ENCODE measurements around the gene IL1RAPL2. TPM values are rescaled to one million over a fixed set of nuclear protein-coding genes. Genes with fewer than 3 reads are reported as not detected.

The IL1RAPL2 gene
- polyA plus RNA-seq, 2 of the 4 experiments (the other 2 are of a cell fraction), result not detected

DNA sequence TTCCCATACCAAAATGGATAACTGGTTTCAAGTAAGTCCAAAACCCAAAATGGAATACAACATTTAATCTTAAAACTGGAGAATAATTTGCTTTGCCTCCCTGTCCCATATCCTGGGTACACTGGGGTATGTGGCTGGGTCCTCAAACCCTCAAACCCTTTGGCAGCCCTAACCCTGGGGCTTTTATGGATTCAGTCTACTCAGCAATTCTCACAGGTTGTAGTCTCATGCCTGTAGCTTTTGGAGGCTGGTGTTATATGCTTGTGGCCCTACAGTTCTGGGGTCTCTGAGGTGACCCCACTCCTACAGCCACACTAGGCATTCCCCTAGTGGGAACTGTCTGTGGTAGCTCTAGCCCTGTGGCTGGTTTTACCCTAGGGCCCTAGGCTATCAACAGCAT, 1145.8 kb downstream of the IL1RAPL2 start:
- ChIA-PET CTCF (no interaction called here), POLR2A (no interaction called here)
- FAIRE-seq (no peak), ATAC-seq (no peak), DNase-seq (ENCODE audit: low read depth in 1 of 2, low spot score in 1 of 2) (no peak)
- no peaks in the 10 kb centered on the region for H3K4me1 ChIP-seq
- no peaks in the 10 kb centered on the region for H3K9me3 ChIP-seq
- H3K27ac ChIP-seq, result no peak overlapping the region
- no peak overlapping the region for H3K4me2 ChIP-seq
- H3K4me3 ChIP-seq, result no peak overlapping the region
- TF ChIP-seq, protein P1, sequence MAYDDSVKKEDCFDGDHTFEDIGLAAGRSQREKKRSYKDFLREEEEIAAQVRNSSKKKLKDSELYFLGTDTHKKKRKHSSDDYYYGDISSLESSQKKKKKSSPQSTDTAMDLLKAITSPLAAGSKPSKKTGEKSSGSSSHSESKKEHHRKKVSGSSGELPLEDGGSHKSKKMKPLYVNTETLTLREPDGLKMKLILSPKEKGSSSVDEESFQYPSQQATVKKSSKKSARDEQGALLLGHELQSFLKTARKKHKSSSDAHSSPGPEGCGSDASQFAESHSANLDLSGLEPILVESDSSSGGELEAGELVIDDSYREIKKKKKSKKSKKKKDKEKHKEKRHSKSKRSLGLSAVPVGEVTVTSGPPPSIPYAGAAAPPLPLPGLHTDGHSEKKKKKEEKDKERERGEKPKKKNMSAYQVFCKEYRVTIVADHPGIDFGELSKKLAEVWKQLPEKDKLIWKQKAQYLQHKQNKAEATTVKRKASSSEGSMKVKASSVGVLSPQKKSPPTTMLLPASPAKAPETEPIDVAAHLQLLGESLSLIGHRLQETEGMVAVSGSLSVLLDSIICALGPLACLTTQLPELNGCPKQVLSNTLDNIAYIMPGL (CRISPR knock-in tag; IDR thresholded peaks at IDR 0.05; ENCODE audit: borderline replicate concordance), result no peak
- peak; percentile 43 for TF ChIP-seq MAFK (IDR thresholded peaks at IDR 0.05; ENCODE audit: partially characterized antibody)

DNA sequence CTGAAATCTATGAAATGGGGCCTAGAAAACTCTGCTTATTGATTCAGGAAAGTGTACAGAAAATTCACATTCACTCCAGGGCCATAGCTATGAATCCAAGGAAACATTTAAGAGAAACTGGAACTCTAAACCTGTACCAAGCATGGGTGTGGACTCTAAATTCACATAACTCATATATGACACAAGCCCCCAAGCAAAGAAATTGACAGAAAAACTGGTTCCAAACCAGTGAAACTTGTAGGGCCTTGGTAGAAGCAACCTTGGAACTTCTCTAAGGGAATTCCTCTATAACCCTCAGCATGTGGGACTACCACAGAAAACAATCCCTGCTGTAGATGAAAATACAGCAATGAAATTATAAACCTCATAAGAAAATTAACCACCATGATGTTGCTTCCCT, 1149.7 kb downstream of the IL1RAPL2 start:
- H3K27ac ChIP-seq, result no peak overlapping the region
- ChIA-PET POLR2A (no interaction called here), CTCF (no interaction called here)
- H3K4me3 ChIP-seq, result no peak overlapping the region
- FAIRE-seq, result no peak
- no peak for ATAC-seq
- no peak for DNase-seq (ENCODE audit: low read depth in 1 of 2, low spot score in 1 of 2)
- no peaks in the 10 kb centered on the region for H3K4me1 ChIP-seq
- H3K4me2 ChIP-seq, result no peak overlapping the region
- TF ChIP-seq EHMT2 (IDR thresholded peaks at IDR 0.05; ENCODE audit: low read depth) (no peak), NFE2L2 (conservative IDR thresholded peaks at IDR 0.05; ENCODE audit: low read length) (no peak), TP53 (CRISPR knock-in tag; IDR thresholded peaks at IDR 0.05) (no peak), ZFP36 (IDR thresholded peaks at IDR 0.05; ENCODE audit: borderline replicate concordance, partially characterized antibody) (no peak), HOXB5 (CRISPR knock-in tag; IDR thresholded peaks at IDR 0.05) (no peak), HDAC2 (IDR thresholded peaks at IDR 0.05) (no peak), HOXA7 (CRISPR knock-in tag; IDR thresholded peaks at IDR 0.05) (no peak), CHD4 (IDR thresholded peaks at IDR 0.05; ENCODE audit: borderline replicate concordance) (no peak), NPAS2 (CRISPR knock-in tag; IDR thresholded peaks at IDR 0.05; ENCODE audit: borderline replicate concordance) (no peak), BHLHE40 (IDR thresholded peaks at IDR 0.05; ENCODE audit: low read depth, low read length) (no peak), RCOR1 (IDR thresholded peaks at IDR 0.05; ENCODE audit: low read depth, low read length) (no peak)
- TF ChIP-seq, protein P2, sequence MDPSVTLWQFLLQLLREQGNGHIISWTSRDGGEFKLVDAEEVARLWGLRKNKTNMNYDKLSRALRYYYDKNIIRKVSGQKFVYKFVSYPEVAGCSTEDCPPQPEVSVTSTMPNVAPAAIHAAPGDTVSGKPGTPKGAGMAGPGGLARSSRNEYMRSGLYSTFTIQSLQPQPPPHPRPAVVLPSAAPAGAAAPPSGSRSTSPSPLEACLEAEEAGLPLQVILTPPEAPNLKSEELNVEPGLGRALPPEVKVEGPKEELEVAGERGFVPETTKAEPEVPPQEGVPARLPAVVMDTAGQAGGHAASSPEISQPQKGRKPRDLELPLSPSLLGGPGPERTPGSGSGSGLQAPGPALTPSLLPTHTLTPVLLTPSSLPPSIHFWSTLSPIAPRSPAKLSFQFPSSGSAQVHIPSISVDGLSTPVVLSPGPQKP (IDR thresholded peaks at IDR 0.05; ENCODE audit: low read depth, low read length), result no peak
- TF ChIP-seq, protein P3, sequence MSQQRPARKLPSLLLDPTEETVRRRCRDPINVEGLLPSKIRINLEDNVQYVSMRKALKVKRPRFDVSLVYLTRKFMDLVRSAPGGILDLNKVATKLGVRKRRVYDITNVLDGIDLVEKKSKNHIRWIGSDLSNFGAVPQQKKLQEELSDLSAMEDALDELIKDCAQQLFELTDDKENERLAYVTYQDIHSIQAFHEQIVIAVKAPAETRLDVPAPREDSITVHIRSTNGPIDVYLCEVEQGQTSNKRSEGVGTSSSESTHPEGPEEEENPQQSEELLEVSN (IDR thresholded peaks at IDR 0.05; ENCODE audit: borderline replicate concordance, low read depth), result no peak
- TF ChIP-seq, protein P4, sequence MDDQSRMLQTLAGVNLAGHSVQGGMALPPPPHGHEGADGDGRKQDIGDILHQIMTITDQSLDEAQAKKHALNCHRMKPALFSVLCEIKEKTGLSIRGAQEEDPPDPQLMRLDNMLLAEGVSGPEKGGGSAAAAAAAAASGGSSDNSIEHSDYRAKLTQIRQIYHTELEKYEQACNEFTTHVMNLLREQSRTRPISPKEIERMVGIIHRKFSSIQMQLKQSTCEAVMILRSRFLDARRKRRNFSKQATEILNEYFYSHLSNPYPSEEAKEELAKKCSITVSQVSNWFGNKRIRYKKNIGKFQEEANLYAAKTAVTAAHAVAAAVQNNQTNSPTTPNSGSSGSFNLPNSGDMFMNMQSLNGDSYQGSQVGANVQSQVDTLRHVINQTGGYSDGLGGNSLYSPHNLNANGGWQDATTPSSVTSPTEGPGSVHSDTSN (IDR thresholded peaks at IDR 0.05), result no peak
- H3K9me3 ChIP-seq, result no peaks in the 10 kb centered on the region

DNA sequence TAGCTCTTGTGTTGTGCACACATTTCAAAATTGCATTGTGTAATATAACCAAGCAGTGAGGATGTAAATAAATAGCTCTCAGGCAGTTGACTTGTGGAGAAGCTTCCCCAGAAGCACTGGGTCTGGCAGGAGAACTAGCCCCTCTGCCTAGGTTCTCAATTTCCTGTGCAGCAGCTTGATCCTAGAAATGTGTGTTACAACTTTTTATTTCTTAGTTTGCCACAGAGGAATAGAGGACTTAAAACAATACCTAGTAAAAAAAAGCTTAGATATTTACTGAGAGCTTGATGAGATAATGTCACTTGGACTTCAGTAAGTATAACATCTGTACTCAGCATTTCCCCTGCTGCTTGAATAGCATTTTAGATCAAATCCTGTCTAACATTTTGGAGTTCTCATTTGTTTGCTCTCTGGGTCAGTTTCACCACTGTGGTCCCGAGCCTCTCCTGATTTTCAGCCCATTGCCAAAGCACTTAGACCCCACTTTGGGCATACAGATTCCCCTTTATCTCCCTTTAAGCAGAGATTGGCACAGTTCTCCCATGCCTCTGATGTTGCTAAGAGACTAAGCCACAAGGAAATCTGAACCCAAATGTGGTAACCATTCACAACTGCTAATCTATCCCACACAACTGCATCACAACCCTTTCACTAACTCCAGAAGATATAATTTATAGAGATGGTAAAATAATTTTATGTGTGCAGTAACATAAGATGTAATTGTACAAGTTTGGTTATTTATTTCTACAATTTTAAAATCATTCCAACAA, 1158.2 kb downstream of the IL1RAPL2 start:
- TF ChIP-seq JUNB (IDR thresholded peaks at IDR 0.05) (no peak), BHLHE40 (IDR thresholded peaks at IDR 0.05; ENCODE audit: low read depth, low read length) (no peak)
- TF ChIP-seq, protein P5, sequence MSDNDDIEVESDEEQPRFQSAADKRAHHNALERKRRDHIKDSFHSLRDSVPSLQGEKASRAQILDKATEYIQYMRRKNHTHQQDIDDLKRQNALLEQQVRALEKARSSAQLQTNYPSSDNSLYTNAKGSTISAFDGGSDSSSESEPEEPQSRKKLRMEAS (IDR thresholded peaks at IDR 0.05), result no peak
- POLR2A ChIA-PET, result no interaction called here
- Histone ChIP-seq H3K4me3 (no peak overlapping the region), H3K27ac (no peak overlapping the region), H3K9me3 (no peaks in the 10 kb centered on the region), H3K4me1 (no peaks in the 10 kb centered on the region), H3K4me2 (no peak overlapping the region)
- no peak for DNase-seq (ENCODE audit: low read depth in 1 of 2, low spot score in 1 of 2)
- WGBS (ENCODE audit: missing lambda C conversion rate), result 0% methylated on average over 1 of the region's 1 CpG
- FAIRE-seq, result no peak
- ATAC-seq, result no peak
- CTCF ChIA-PET, result interaction anchor here (0.6 kb wide), 1 partner anchor 33 kb away, joined by 3 read pairs; no protein-coding TSS in a partner anchor
